HG02798 (cell line): Measurements from ENCODE around the gene AP2M1.
"Not testable (repeated sequence)": the region's sequence is repeated elsewhere in the genome, so short reads cannot be mapped to it uniquely, and the experiment has no call there.

ENCODE experiments used
- ATAC-seq: cut with Tn5 transposase; IDR thresholded peaks from one replicate; pipeline ENCODE4 v1.9.1; 2021; ENCODE audit warnings: mild to moderate bottlenecking; ENCODE audit not compliant: unreplicated experiment, poor library complexity

Gene AP2M1

GRCh38 chr3:184174646-184175492 is at the start of gene AP2M1:
AP2M1 (plus strand) TSS chr3:184174855; CDS start chr3:184176994, 2,139 bp downstream.
- peak; percentile 96 for ATAC-seq

GRCh38 chr3:184126006-184126405 is 48.6 kb upstream of the AP2M1 start:
- no peak for ATAC-seq

GRCh38 chr3:184129012-184129411 is 45.6 kb upstream of the AP2M1 start:
- ATAC-seq = no peak

GRCh38 chr3:184132945-184133344 is 41.7 kb upstream of the AP2M1 start:
- no peak for ATAC-seq

- no peak for ATAC-seq
Measured at GRCh38 chr3:184133840-184134745, 40.6 kb upstream of the AP2M1 start.

- no peak for ATAC-seq
Measured at GRCh38 chr3:184134746-184135148, 39.9 kb upstream of the AP2M1 start.

GRCh38 chr3:184135149-184135910 is 39.3 kb upstream of the AP2M1 start, which contains the start of gene EIF2B5:
EIF2B5 (plus strand) TSS chr3:184135358; CDS start chr3:184135386, 28 bp downstream.
- peak; percentile 95 for ATAC-seq

- no peak for ATAC-seq
Measured at GRCh38 chr3:184135911-184136260, 38.8 kb upstream of the AP2M1 start.

- no peak for ATAC-seq
Measured at GRCh38 chr3:184140436-184140835, 34.2 kb upstream of the AP2M1 start.

- ATAC-seq = no peak
Measured at GRCh38 chr3:184142199-184142598, 32.5 kb upstream of the AP2M1 start.

GRCh38 chr3:184143327-184143726 is 31.3 kb upstream of the AP2M1 start:
- ATAC-seq = peak; percentile 44

GRCh38 chr3:184144505-184144904 is 30.1 kb upstream of the AP2M1 start:
- no peak for ATAC-seq

GRCh38 chr3:184145111-184145524 is 29.5 kb upstream of the AP2M1 start:
- ATAC-seq = no peak

GRCh38 chr3:184145751-184146270 is 28.8 kb upstream of the AP2M1 start:
- no peak for ATAC-seq

GRCh38 chr3:184148076-184148475 is 26.6 kb upstream of the AP2M1 start:
- ATAC-seq = no peak

- no peak for ATAC-seq
Measured at GRCh38 chr3:184149123-184149522, 25.5 kb upstream of the AP2M1 start.

GRCh38 chr3:184149770-184150169 is 24.9 kb upstream of the AP2M1 start:
- not testable (repeated sequence) for ATAC-seq

- ATAC-seq = peak; percentile 88
Measured at GRCh38 chr3:184154885-184155643, 19.6 kb upstream of the AP2M1 start, which contains the start of gene DVL3. DVL3 (plus strand) TSS chr3:184155377; CDS start chr3:184155636, 259 bp downstream.
